ENCODE data around the gene AQP5.
"Not testable (repeated sequence)": the region's sequence is repeated elsewhere in the genome, so short reads cannot be mapped to it uniquely, and the experiment has no call there.

AQP5 gene

DNA sequence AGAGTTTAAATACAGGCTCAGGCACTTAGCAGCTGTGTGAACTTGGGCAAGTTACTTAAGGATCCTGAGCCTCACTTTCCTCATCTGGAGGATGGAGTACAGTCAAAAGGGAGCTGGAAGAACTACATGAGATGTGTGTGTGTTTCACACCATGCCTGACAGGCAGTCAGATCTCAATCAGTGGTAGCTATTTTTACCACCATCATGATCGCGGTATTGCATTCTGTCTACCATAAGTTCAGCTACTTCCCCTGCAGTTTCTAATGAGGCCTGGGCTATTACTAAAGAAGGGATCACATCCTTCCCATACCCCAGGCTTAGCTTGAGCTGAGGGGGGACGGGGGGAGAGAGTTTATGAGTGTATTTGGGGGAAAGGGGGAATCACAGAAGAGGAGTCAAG lies 18.1 kb downstream of the AQP5 start:
- TF ChIP-seq POLR2A (IDR thresholded peaks at IDR 0.05; ENCODE audit: low read length) (no peak), GATA1 (IDR thresholded peaks at IDR 0.05; ENCODE audit: low read depth, low read length) (no peak)
- no peak for DNase-seq

DNA sequence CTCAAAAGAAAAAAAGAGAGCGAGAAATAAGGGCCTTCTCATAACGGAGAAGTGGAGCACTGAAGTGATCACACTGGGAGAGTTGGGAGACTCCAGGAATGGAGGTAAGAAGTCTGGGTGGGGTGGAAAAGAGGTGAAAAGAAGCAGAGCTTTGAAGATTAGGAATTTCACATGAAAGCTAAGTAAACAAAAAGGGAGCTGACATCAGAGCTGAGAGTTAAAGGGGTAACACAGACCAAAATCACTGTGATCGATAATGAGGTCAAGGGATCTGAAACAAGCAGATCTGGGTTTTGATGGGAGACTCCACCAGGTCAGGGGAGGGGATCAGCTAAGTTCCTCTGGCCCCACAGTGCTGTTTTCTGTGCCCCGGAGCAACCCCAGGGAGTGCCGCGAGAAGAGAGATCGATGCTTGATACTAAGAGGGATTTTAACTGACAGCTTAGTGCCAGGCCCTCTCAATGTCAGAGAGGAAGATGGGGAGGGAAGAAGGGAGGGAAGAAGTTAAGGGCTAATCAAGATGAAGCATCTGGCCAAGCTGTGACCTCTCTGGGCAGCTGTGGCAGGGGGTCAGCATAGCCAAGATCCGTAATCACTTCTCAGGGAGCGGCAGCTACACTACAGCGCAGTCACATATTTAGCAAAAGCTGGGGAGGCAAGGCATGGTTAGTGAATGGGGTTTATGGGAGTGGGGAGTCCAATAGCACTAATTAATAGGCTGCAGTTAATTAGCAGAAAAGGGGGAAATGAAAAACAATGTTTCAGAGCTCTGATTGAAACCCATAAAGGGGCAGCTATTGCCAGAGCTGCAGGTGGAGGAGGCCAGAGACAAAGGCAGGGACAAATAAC lies 19.1 kb downstream of the AQP5 start:
- TF ChIP-seq GATA1 (IDR thresholded peaks at IDR 0.05; ENCODE audit: low read depth, low read length) (no peak), POLR2A (IDR thresholded peaks at IDR 0.05; ENCODE audit: low read length) (no peak)

DNA sequence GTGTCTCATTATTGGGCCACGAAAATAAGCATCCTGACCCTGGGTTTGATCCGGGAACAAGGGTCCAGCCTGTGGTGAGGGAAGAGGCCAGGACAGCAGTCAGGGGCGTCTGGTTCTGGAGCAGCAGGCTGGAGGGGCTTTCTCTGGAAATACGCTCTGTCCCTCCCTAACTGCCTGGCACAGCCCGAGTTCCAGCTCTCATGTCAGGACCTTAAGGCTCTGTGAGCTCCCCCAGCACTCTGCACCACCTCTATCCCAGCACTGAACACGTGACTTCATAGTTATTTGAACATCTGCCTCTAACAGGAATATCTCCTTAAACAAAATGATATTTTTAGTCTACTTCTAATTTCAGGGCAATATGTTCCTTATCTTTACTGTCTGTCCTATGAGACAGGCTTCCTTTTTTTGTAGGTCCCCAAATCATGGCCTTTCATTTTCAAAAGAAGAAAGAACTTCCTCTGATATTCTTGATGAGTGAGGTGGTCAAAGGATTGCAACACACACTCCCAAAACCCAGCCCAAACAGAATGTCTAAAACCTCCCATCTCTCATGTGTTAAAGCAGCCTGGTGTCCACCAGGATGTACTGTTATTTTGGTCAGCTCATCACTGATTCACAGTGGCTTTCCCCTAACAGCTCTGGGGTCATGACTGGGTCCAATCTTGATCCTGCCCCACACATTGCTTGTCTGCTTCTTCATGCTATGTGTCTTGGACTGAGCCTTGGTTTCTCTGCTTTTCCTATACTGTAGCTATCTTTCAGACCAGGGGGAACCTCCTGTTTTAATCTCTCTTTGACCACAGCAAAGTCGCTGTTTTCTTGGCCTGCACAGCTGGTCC lies 20.8 kb downstream of the AQP5 start:
- DNase-seq: peak; percentile 17 to 66
- TF ChIP-seq GATA1 (IDR thresholded peaks at IDR 0.05; ENCODE audit: low read depth, low read length): no peak
- TF ChIP-seq POLR2A (IDR thresholded peaks at IDR 0.05; ENCODE audit: low read length): no peak

More for the DNA sequence above, 19.1 kb downstream of the AQP5 start:
- DNase-seq: peak; percentile 49 to 62

DNA sequence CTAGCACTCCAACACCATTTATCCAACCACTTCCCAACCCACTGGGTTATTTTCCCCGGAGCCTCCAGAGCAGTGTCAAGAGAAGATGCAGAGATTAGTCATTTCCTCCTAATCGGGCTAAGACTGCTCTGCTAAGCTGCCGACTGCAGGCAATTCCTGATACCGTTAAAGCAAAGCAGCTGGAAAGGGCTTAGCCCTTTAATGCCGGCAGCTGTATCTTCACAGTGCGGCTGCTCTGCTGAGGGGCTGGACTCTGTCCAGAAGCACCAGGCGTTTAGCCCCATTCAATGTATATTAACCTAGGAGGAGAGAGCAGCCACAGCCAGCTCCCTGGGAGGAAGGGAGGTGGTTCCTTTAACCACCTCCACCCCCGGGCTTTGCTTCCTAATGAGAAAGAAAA lies 22.2 kb downstream of the AQP5 start:
- peak; percentile 56 to 77 for DNase-seq
- TF ChIP-seq POLR2A (IDR thresholded peaks at IDR 0.05; ENCODE audit: low read length) (no peak), GATA1 (IDR thresholded peaks at IDR 0.05; ENCODE audit: low read depth, low read length) (no peak)

DNA sequence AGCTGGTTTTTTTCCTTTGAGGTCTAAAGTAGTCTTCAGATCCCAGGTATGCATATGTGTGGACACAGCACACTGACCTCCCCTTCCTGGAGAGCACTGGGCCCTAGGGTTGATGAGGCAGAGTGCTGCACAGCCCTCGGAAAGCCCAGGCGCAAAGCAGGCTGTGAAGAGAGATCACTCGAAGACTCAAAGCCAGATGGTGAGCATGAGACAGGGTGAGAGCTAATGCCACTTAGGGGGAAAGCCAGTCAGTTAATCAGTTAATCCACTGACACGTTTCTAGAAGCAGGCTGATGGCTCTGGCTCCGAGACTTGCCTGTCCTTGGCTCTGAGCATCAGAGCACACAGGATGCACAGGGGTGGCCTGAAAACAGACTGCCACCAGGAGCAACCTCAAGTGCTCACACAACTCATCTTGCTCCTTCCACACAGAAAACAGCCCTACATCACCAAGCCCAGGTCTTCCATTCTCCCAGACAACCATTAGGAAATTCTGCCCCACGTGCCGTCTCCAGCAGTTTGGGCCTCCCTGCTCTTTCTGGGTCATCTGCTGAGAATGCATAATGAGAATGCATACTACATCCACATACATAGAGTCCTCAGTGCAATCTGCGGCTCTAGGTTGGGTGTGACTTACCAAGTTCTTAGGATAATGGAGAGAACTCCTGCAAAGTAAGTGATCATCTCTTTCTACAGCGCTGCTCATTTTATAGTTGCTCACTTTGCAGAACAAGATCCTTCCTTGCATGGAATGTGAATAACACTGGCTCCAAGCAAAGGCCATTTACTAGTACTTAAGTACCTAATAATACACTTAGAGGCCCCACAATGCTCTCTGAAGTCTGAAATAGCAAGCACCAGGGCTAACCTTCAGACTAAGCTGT lies 23.0 kb downstream of the AQP5 start:
- no peak for DNase-seq
- TF ChIP-seq POLR2A (IDR thresholded peaks at IDR 0.05; ENCODE audit: low read length) (no peak), GATA1 (IDR thresholded peaks at IDR 0.05; ENCODE audit: low read depth, low read length) (no peak)

DNA sequence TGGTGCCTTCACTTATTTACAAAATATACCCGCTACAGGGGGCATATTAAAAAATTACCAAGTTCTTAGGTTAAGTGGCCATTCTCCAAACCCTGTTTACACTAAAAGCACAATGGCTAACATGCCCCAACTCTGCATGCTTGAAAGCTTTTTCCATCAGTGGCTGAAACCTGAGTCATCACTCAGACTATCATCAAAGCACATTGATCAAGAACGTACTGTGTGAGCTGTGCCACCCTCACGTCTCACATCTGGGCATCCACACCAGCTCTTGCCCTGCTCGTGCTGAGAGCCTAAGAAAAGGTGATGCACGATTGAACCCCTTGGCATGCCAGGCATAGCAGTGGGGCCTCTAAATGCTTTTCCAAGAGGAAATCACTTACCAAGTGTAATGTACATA lies 24.3 kb downstream of the AQP5 start:
- no peak for DNase-seq
- TF ChIP-seq POLR2A (IDR thresholded peaks at IDR 0.05; ENCODE audit: low read length): no peak

DNA sequence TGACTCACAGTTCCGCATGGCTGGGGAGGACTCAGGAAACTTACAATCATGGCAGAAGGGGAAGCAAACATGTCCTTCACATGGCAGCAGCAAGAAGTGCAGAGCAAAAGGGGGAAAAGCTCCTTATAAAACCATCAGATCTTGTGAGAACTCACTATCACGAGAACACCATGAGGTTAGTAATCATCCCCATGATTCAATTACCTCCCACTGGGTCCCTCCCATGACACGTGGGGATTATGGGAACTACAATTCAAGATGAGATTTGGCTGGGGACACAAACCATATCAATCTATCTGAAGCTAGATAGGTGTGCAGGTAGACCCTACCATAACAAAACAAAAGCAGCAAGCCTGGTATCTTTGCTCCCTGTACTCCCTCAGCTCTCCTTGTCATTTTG lies 24.8 kb downstream of the AQP5 start:
- not testable (repeated sequence) for DNase-seq

DNA sequence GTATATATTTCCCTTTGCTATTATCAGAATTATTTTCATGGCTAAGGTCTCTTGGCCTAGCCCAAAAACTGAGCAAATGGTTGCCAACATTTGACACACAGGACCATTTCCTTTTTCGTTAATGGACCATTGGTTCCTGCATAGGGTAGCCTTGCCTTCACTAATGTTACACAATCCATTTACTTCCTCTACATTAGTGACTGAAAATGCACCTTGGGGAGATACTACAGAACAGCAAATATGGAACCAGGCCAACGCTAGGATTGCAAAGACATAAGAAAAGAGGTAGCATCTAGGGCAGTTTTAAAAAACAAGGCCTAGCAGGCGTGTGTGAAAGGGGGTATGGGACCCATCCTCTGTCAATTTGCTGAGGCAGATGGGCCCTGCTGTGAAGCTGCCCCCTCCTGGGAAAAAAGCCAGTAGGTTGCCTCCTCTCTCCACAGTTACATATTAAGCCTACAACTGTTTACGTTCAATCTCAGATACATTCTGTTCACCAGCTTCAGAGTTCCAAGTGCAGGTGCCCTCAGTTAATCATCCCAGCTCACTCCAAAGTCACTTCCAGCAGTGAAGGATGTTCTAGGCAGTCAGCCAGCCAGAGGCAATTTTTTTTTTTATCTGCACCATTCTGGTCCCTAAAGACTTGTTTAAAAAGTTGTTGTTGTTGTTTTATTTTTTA lies 26.1 kb downstream of the AQP5 start:
- no peak for DNase-seq
- TF ChIP-seq GATA1 (IDR thresholded peaks at IDR 0.05; ENCODE audit: low read depth, low read length): no peak
- TF ChIP-seq POLR2A (IDR thresholded peaks at IDR 0.05; ENCODE audit: low read length): no peak

DNA sequence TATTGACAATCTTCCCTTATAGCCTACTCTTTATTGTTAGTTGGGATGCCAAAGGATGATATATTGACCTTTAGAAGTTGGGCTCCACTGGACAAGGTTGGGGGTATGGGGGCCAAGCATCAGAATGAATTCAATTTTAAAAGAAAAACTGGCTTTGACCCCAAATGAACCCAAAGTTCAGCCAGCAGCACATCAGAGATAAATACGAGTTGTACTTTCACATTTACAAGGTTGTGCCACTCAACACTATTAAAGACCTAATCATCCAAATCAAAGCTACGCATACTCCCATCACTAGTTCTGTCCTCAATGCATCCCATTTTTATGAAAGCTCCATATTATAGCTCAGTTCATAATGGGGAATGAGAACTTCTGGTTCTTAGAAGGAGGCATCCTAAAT lies 27.7 kb downstream of the AQP5 start:
- not testable (repeated sequence) for DNase-seq

DNA sequence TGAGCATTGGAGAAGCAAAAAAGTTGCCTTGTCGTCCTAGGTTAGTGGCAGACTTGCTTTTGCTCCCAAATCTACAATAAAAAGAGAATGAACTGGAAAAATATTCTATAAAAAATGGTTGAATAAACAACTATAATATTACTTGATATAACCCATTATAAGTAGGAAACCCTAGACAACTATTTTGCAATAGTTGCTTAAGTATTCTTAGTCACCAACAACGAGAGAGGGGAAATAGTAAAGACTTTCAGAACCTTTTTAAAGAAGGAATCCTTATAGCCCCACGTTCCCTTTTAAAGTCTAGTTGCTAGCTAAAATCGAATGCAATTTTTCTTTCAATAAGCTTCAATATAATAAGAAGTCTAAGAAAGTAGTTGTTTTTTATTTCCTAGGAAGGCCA lies 28.6 kb downstream of the AQP5 start:
- DNase-seq: no peak
- no peak for TF ChIP-seq POLR2A (IDR thresholded peaks at IDR 0.05; ENCODE audit: low read length)

DNA sequence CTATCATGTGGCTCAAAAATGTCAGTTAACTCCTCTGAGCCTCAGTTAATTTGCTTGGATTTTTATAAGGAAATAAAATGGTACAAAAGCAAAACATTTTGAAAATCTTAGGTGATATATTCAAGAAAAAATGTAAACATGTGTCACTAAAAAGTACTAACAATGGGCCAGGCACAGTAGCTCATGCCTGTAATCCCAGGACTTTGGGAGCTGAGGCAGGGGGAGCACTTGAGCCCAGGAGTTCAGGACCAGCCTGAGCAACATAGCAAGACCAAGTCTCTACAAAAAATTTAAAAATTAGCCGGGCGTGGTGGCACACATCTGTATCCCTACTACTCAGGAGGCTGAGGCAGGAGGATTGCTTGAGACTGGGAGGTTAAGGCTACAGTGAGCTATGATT lies 36.8 kb downstream of the AQP5 start:
- TF ChIP-seq GATA1 (IDR thresholded peaks at IDR 0.05; ENCODE audit: low read depth, low read length): no peak
- no peak for DNase-seq

DNA sequence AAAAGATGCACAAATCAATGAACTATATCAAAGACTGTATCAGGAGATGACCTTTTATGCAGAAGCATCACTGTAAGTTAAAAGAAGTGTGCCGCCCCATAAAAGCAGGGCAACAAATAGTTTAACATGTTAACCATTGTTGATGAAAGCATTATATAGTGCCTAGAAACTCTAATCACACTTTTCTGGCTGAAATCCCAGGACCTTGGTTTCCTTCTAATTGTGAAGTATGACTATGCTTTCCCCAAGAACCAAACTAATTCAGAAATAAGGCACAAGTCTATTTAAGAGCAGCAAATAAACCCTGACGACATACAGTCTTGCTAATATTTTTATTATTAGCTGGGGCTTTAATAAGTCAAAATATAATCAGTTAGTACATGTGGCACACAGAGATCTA lies 41.9 kb downstream of the AQP5 start:
- no peak for DNase-seq
- TF ChIP-seq POLR2A (IDR thresholded peaks at IDR 0.05; ENCODE audit: low read length) (no peak), GATA1 (IDR thresholded peaks at IDR 0.05; ENCODE audit: low read depth, low read length) (no peak)

DNA sequence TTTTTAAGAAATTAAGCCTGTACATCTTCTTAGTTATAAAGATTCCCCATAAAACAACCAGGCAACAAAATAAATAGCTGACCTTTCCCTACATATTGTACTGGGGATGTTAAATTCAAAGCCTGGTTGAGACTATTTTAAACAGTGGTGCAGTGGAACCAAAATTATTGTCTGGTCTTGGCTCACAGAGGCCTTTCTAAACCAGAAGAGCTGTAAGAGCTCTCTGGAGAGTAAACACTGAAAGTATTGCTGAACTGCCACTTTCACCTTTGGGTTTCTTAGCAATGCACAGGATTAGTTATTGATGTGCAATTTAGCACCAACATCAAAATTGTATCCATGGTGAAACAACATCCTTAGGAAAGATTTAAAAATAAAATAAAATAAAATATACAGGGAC lies 43.0 kb downstream of the AQP5 start:
- DNase-seq: no peak
- no peak for TF ChIP-seq GATA1 (IDR thresholded peaks at IDR 0.05; ENCODE audit: low read depth, low read length)
- no peak for TF ChIP-seq POLR2A (IDR thresholded peaks at IDR 0.05; ENCODE audit: low read length)

DNA sequence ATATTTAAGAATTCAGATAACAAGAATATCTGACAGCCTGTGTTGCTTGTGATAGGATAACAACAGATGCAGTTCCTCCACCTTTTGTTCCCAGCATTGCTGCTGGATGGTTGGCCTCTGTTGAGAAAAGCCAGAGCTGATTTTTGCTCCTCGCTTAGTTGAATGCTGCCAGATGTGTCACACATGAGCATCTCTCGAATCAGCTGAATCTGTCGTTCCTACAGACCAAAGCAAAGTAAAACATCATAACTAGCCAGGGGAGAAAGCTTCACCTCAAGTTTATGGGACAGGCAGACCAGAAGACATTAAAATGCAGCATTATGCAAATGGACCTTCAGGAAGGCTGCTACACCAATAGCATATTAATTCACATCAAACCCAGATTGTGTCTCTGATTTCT lies 43.5 kb downstream of the AQP5 start:
- TF ChIP-seq GATA1 (IDR thresholded peaks at IDR 0.05; ENCODE audit: low read depth, low read length): no peak
- TF ChIP-seq POLR2A (IDR thresholded peaks at IDR 0.05; ENCODE audit: low read length): no peak
- DNase-seq: no peak
